ENCODE results near the gene TSPAN4. TPM values are rescaled to one million over a fixed set of nuclear protein-coding genes. Genes with fewer than 3 reads are reported as not detected.

Gene TSPAN4
- total RNA-seq, 4 donors from 2014 or later = 57.3 to 88.3 (median 70.7) TPM

DNA sequence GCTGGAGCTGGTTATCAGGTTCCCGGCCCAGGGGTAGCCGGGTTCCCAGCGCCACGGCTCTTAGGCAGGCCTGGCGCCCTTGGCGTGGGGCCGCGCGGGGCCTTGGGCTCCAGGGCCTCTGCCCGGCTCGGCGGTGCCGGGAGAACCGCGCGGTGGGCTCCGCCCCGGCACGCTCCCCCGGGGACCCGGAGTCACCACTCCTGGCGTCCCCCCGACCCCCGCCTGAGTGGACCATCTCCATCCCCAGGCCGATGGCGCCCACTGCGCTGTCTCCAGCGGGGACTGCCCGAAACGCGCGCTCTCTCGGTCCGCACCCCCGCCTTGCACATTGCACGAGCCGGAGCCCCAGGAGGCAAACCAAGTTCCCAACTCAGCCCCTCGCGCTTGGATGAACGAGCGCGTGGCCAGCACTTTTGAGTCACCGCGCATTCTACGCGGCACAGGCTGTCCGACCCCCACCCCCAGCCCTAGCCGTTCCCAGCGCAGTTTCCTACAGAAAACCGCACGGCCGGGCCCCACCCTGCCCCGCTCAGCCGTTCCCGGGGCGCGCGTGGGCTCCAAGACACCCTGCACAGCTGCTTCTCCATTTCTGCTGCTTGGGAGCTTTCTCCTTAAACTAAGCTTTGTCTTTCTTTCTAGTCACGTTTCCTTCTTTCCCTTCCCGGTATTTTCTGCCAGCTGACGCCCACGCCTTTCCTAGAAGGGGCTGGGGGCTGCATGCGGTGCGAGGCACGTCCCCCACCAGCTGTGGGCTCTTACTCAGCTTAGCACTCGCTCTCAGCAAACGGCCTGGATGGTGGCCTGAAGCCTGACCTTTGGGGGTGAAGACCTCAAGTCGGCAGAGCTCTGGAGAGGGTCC lies 68.6 kb downstream of the TSPAN4 start:
- intact Hi-C loops (cut with DNase I; ENCODE audit: low total_unique reads) = no loop called here
- no peak for DNase-seq (ENCODE audit: low spot score in 2 of 2)
- peak overlapping the region; percentile 54 for H3K4me3 ChIP-seq (ENCODE audit: low read depth, poor library complexity, severe bottlenecking)
- no peak for TF ChIP-seq POLR2A (IDR thresholded peaks at IDR 0.05)
- 3% methylated on average over 40 of the region's 68 CpGs for WGBS, 2 donors

DNA sequence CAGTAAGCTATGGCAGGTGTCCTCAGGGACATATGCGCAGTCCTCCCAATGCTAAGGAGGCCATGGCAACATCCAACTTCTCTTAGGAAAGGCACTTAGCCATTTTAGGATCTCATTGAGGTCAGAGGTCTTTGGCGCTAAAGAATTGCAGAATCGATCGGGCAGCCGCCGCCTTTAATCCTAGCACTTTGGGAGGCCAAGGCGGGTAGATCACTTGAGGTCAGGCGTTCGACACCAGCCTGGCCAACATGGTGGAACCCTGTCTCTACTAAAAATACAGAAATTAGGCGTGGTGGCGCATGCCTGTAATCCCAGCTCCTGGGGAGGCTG lies 69.2 kb downstream of the TSPAN4 start:
- intact Hi-C loops (cut with DNase I; ENCODE audit: low total_unique reads) = no loop called here
- no peak overlapping the region for H3K4me3 ChIP-seq (ENCODE audit: low read depth, poor library complexity, severe bottlenecking)
- TF ChIP-seq, protein P1, sequence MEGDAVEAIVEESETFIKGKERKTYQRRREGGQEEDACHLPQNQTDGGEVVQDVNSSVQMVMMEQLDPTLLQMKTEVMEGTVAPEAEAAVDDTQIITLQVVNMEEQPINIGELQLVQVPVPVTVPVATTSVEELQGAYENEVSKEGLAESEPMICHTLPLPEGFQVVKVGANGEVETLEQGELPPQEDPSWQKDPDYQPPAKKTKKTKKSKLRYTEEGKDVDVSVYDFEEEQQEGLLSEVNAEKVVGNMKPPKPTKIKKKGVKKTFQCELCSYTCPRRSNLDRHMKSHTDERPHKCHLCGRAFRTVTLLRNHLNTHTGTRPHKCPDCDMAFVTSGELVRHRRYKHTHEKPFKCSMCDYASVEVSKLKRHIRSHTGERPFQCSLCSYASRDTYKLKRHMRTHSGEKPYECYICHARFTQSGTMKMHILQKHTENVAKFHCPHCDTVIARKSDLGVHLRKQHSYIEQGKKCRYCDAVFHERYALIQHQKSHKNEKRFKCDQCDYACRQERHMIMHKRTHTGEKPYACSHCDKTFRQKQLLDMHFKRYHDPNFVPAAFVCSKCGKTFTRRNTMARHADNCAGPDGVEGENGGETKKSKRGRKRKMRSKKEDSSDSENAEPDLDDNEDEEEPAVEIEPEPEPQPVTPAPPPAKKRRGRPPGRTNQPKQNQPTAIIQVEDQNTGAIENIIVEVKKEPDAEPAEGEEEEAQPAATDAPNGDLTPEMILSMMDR (IDR thresholded peaks at IDR 0.05) = no peak
- TF ChIP-seq POLR2A (IDR thresholded peaks at IDR 0.05) = no peak

DNA sequence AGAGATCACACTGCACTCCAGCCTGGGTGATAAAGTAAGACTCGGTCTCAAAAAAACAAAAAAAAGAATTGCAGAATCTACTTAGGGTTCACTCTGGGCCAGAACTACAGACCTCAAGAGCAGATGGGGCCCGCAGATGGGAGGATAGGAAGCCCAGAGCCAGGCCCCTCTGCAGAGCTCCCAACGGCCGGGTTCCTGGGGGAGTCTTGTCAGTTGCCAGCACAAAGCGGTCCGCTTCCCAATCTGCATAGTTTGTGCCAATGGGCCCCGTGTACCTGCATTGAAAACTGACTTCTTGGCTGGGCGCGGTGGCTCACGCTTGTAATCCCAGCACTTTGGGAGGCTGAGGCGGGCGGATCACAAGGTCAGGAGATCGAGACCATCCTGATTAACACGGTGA lies 69.6 kb downstream of the TSPAN4 start:
- intact Hi-C loops (cut with DNase I; ENCODE audit: low total_unique reads) = no loop called here

More for the DNA sequence above, 69.2 kb downstream of the TSPAN4 start:
- WGBS, 2 donors = 93% methylated on average over 11 of the region's 11 CpGs
- DNase-seq (ENCODE audit: low spot score in 2 of 2) = no peak

DNA sequence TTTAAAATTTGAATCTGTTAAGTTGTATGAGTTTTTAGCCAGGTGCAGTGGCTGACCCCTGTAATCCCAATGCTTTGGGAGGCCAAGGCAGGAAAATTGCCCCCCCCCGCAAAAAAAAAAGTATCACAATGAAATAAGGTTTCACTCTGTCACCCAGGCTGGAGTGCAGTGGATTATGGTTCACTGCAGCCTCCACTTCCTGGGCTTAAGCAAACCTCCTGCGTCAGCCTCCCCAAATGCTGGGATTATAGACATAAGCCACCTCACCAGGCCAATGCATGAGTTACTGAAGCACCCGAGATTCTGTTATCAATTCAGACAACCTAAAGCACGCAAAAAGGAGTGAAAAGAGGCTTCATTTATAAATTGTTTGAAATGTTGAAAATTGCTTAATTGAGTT lies 70.4 kb downstream of the TSPAN4 start:
- H3K4me3 ChIP-seq (ENCODE audit: low read depth, poor library complexity, severe bottlenecking) = no peak overlapping the region
- WGBS, 2 donors = 90 to 91% methylated on average over 4 of the region's 4 CpGs
- intact Hi-C loops (cut with DNase I; ENCODE audit: low total_unique reads) = no loop called here
- TF ChIP-seq POLR2A (IDR thresholded peaks at IDR 0.05) = no peak
- TF ChIP-seq, protein P1 (IDR thresholded peaks at IDR 0.05) = no peak
- no peak for DNase-seq (ENCODE audit: low spot score in 2 of 2)

More for the DNA sequence above, 69.6 kb downstream of the TSPAN4 start:
- no peak overlapping the region for H3K4me3 ChIP-seq (ENCODE audit: low read depth, poor library complexity, severe bottlenecking)
- TF ChIP-seq POLR2A (IDR thresholded peaks at IDR 0.05) = no peak
- TF ChIP-seq, protein P1 (IDR thresholded peaks at IDR 0.05) = no peak
- 96% methylated on average over 13 to 14 of the region's 14 CpGs for WGBS, 2 donors
- no peak for DNase-seq (ENCODE audit: low spot score in 2 of 2)

DNA sequence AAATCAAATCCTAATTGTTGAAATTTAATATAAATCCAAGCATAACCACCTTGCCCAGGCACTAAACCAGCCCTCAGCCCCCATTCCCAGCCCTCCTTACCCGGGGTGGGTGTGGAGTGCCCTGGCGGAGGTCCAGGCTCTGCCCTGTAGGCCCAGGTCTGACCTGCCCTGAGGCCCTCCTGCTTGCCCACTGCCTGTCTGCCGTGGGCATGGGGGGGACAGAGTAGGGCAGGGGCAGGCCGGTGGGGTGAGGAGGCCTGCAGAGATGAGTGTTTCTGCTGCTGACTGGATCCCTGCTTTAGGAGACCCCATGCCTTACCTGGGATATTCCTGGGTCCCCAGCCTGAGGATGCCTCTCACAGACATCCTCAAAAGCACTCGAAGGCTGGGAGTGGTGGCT lies 71.6 kb downstream of the TSPAN4 start:
- intact Hi-C loops (cut with DNase I; ENCODE audit: low total_unique reads) = no loop called here
- 63 to 80% methylated on average over 4 to 5 of the region's 5 CpGs for WGBS, 2 donors
- TF ChIP-seq, protein P1 (IDR thresholded peaks at IDR 0.05) = no peak
- no peak for TF ChIP-seq POLR2A (IDR thresholded peaks at IDR 0.05)
- no peak overlapping the region for H3K4me3 ChIP-seq (ENCODE audit: low read depth, poor library complexity, severe bottlenecking)
- no peak for DNase-seq (ENCODE audit: low spot score in 2 of 2)

DNA sequence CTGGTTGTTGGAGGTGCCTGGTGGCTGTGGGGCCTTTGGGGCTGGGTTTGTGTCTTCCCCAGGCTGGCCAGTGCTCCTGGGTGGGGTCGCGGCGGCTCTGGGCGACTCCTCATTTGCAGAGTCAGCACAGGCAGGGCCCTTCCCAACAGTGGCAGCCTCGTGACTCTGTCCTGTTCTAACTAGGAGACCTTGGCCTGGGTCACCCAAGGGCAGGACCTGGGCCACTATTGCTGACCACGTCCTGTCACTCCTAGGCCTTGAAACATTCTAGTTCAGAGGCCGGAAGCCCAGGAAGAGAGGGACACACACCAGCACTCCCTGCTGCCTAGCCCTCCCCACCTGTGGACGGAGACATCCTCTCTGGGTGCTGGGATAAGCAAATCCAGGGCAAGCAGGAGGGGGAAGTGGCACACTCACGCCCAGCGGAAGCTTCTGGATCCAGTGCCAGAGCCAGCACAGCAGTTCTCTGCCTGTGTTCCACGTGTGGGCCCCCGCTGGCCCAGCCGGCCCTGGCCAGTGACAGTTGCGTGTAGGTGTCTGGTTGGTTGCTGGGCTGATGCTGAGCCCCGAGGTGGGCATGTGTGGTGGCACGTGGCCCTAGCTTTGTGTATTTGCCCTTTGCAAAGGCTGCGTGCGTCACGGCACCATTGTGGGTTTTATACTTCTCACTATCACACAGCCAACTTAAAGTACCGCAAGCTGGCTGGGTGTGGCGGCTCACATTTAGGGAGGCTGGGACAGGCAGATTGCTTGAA lies 72.3 kb downstream of the TSPAN4 start:
- peak; percentile 64 to 93 for DNase-seq (ENCODE audit: low spot score in 2 of 2)
- no peak overlapping the region for H3K4me3 ChIP-seq (ENCODE audit: low read depth, poor library complexity, severe bottlenecking)
- WGBS, 2 donors = 64 to 69% methylated on average over 17 to 19 of the region's 21 CpGs
- intact Hi-C loops (cut with DNase I; ENCODE audit: low total_unique reads) = no loop called here
- no peak for TF ChIP-seq POLR2A (IDR thresholded peaks at IDR 0.05)
- TF ChIP-seq, protein P1 (IDR thresholded peaks at IDR 0.05) = no peak

All from lower leg skin (tissue), 4 donors.